ENCODE measurements around the gene BTBD19. TPM values are rescaled to one million over a fixed set of nuclear protein-coding genes. Genes with fewer than 3 reads are reported as not detected.

The BTBD19 gene
- total and polyA plus RNA-seq, 9 of the 15 experiments (the other 6 are each of a cell fraction or from before 2014, with no cell fraction given) = 0.22 to 2.0 (median 0.95) TPM

DNA sequence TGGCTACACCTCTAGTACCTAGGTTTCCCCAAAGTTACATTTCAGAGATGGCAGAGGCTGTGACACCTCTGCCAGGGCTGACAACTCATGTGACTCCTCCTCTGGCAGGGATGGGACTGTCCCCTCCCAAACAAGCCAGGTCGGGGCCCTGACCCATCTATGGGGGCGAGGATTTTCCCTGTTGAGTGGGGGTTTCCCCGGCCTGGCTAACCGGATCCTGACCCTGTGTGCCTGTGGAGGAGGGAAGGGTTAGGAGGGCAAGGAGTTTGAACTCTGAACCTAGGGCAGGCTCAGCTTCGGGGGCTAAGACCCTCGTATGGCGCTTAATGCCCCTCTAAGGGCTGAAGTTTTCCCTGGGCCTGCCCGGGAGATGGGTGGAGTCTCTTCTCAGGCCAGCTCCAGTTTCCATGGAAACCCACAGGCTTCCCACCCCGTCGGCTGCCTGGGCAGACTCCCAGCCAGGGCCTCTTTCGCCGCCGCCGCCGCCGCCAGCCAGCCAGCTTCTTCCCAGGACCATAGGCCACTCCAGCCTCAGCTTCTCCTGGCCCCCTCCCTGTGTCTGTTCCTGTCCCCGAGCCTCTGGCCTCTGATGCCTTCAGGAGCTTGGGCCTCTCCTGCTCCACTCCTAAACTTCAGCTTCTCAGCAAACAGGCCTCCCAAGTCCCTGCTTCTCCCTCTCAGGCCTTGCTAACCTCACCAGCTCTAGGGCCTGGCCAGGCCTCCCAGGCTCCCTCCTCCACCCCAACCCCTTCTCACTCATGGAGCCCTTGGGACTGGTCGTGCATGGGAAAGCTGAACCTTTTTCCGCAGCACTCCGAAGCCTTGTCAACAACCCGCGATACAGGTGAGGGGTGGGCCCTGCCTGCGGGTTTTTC is at the start of gene BTBD19 (continued):
- TF ChIP-seq, protein P1, sequence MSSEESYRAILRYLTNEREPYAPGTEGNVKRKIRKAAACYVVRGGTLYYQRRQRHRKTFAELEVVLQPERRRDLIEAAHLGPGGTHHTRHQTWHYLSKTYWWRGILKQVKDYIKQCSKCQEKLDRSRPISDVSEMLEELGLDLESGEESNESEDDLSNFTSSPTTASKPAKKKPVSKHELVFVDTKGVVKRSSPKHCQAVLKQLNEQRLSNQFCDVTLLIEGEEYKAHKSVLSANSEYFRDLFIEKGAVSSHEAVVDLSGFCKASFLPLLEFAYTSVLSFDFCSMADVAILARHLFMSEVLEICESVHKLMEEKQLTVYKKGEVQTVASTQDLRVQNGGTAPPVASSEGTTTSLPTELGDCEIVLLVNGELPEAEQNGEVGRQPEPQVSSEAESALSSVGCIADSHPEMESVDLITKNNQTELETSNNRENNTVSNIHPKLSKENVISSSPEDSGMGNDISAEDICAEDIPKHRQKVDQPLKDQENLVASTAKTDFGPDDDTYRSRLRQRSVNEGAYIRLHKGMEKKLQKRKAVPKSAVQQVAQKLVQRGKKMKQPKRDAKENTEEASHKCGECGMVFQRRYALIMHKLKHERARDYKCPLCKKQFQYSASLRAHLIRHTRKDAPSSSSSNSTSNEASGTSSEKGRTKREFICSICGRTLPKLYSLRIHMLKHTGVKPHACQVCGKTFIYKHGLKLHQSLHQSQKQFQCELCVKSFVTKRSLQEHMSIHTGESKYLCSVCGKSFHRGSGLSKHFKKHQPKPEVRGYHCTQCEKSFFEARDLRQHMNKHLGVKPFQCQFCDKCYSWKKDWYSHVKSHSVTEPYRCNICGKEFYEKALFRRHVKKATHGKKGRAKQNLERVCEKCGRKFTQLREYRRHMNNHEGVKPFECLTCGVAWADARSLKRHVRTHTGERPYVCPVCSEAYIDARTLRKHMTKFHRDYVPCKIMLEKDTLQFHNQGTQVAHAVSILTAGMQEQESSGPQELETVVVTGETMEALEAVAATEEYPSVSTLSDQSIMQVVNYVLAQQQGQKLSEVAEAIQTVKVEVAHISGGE (CRISPR knock-in tag; IDR thresholded peaks at IDR 0.05) = 0 out of 6 replicates have a peak, but pooled peaks of 1 of the 3 experiments have one; percentile 7
- TF ChIP-seq JUN (IDR thresholded peaks at IDR 0.05; ENCODE audit: borderline replicate concordance, low read depth, low read length) = no peak
- peak; percentile 11; the same call in 1 of the 2 replicates for TF ChIP-seq JUN (CRISPR knock-in tag; IDR thresholded peaks at IDR 0.05; ENCODE audit: borderline replicate concordance)
- TF ChIP-seq, protein P2, sequence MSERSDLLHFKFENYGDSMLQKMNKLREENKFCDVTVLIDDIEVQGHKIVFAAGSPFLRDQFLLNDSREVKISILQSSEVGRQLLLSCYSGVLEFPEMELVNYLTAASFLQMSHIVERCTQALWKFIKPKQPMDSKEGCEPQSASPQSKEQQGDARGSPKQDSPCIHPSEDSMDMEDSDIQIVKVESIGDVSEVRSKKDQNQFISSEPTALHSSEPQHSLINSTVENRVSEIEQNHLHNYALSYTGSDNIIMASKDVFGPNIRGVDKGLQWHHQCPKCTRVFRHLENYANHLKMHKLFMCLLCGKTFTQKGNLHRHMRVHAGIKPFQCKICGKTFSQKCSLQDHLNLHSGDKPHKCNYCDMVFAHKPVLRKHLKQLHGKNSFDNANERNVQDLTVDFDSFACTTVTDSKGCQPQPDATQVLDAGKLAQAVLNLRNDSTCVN (CRISPR knock-in tag; IDR thresholded peaks at IDR 0.05) = no peak; the same call in 1 of the 2 replicates
- TF ChIP-seq ZNF41 (CRISPR knock-in tag; conservative IDR thresholded peaks at IDR 0.05) = no peak
- TF ChIP-seq, protein P3, sequence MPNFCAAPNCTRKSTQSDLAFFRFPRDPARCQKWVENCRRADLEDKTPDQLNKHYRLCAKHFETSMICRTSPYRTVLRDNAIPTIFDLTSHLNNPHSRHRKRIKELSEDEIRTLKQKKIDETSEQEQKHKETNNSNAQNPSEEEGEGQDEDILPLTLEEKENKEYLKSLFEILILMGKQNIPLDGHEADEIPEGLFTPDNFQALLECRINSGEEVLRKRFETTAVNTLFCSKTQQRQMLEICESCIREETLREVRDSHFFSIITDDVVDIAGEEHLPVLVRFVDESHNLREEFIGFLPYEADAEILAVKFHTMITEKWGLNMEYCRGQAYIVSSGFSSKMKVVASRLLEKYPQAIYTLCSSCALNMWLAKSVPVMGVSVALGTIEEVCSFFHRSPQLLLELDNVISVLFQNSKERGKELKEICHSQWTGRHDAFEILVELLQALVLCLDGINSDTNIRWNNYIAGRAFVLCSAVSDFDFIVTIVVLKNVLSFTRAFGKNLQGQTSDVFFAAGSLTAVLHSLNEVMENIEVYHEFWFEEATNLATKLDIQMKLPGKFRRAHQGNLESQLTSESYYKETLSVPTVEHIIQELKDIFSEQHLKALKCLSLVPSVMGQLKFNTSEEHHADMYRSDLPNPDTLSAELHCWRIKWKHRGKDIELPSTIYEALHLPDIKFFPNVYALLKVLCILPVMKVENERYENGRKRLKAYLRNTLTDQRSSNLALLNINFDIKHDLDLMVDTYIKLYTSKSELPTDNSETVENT (CRISPR knock-in tag; IDR thresholded peaks at IDR 0.05) = no peak
- TF ChIP-seq, protein P4, sequence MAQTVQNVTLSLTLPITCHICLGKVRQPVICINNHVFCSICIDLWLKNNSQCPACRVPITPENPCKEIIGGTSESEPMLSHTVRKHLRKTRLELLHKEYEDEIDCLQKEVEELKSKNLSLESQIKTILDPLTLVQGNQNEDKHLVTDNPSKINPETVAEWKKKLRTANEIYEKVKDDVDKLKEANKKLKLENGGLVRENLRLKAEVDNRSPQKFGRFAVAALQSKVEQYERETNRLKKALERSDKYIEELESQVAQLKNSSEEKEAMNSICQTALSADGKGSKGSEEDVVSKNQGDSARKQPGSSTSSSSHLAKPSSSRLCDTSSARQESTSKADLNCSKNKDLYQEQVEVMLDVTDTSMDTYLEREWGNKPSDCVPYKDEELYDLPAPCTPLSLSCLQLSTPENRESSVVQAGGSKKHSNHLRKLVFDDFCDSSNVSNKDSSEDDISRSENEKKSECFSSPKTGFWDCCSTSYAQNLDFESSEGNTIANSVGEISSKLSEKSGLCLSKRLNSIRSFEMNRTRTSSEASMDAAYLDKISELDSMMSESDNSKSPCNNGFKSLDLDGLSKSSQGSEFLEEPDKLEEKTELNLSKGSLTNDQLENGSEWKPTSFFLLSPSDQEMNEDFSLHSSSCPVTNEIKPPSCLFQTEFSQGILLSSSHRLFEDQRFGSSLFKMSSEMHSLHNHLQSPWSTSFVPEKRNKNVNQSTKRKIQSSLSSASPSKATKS (CRISPR knock-in tag; IDR thresholded peaks at IDR 0.05) = no peak
- no peak; the same call in 1 of the 2 replicates for TF ChIP-seq ARID1B (IDR thresholded peaks at IDR 0.05)
- TF ChIP-seq, protein P5, sequence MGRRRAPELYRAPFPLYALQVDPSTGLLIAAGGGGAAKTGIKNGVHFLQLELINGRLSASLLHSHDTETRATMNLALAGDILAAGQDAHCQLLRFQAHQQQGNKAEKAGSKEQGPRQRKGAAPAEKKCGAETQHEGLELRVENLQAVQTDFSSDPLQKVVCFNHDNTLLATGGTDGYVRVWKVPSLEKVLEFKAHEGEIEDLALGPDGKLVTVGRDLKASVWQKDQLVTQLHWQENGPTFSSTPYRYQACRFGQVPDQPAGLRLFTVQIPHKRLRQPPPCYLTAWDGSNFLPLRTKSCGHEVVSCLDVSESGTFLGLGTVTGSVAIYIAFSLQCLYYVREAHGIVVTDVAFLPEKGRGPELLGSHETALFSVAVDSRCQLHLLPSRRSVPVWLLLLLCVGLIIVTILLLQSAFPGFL (CRISPR knock-in tag; IDR thresholded peaks at IDR 0.05) = no peak
- TF ChIP-seq U2AF2 (optimal IDR thresholded peaks at IDR 0.05; ENCODE audit: low read depth, low read length) = no peak

All from K562 (cell line).